Measurements from ENCODE around the gene PARD3. TPM values are rescaled to one million over a fixed set of nuclear protein-coding genes. Genes with fewer than 3 reads are reported as not detected.

Gene PARD3
- total and polyA plus RNA-seq, 10 of the 15 experiments (the other 5 are each of a cell fraction or from before 2014, with no cell fraction given), result 2.6 to 43.1 (median 13.9) TPM

GRCh38 chr10:34811126-34811967 is 3.7 kb downstream of the PARD3 start:
- BruUV-seq (replicated peaks), result no TSS peak
- Histone ChIP-seq H3K36me3 (ENCODE audit: control insufficient read depth in 2 of 2, insufficient read depth in 2 of 2, low read length in 1 of 2) (no peaks in the 10 kb centered on the region), H3K79me2 (ENCODE audit: control insufficient read depth, insufficient read depth, low read length) (no peaks in the 10 kb centered on the region), H3K9ac (ENCODE audit: control insufficient read depth, insufficient read depth, low read length) (no peak overlapping the region), H3K4me3 (no peak overlapping the region), H3K27me3 (replicated peaks in 1 of 2; ENCODE audit: control insufficient read depth in 2 of 2, insufficient read depth in 2 of 2, low read length in 1 of 2) (peaks cover 0 to 14% of the 10 kb centered on the region in 2 experiments; a peak in 3 of 4 replicates), H3K4me2 (ENCODE audit: control insufficient read depth, insufficient read depth) (no peak overlapping the region), H3K9me3 (replicated peaks; ENCODE audit: control insufficient read depth, insufficient read depth, low read length) (no peaks in the 10 kb centered on the region), H4K20me1 (ENCODE audit: control insufficient read depth, insufficient read depth) (no peaks in the 10 kb centered on the region), H3K4me1 (ENCODE audit: control insufficient read depth, insufficient read depth, low read length) (no peaks in the 10 kb centered on the region), H3K27ac (ENCODE audit: control insufficient read depth, insufficient read depth) (no peak overlapping the region), H2AFZ (ENCODE audit: control insufficient read depth, low read depth, low read length) (no peak overlapping the region)
- ChIA-PET SMC1A (ENCODE audit: uncharacterized antibody, unreplicated experiment) (interaction anchor here (0.7 to 9.1 kb wide), 14 partner anchors 13 to 183 kb away, joined by 3 to 107 read pairs (median 16); no protein-coding TSS in a partner anchor), POLR2A (interaction anchor here (1.0 to 4.0 kb wide), 7 partner anchors 15 to 86 kb away, joined by 3 to 19 read pairs (median 6); no protein-coding TSS in a partner anchor), RAD21 (ENCODE audit: unreplicated experiment) (interaction anchor here (0.7 to 12.7 kb wide), 20 partner anchors 9 to 86 kb away, joined by 3 to 142 read pairs (median 5); no protein-coding TSS in a partner anchor), CTCF (interaction anchor here (1.0 to 4.4 kb wide), 12 partner anchors 9 to 156 kb away, joined by 3 to 24 read pairs (median 3); no protein-coding TSS in a partner anchor)
- in situ Hi-C loops (cut with MboI), result no loop called here
- intact Hi-C loops (cut with micrococcal nuclease; ENCODE audit: unreplicated experiment), result loop anchor here (5.0 to 10.0 kb wide), 2 partner anchors 89 to 147 kb away; no protein-coding TSS in a partner anchor
- DNase-seq (ENCODE audit: low read depth, low spot score), result no peak
- 61% methylated on average over 17 of the region's 17 CpGs for WGBS (ENCODE audit: insufficient coverage, insufficient replicate concordance, low lambda C conversion rate, missing lambda C conversion rate)
- FAIRE-seq, result no peak
- no peak for ATAC-seq
- TF ChIP-seq RAD51 (IDR thresholded peaks at IDR 0.05) (no peak), FOXK2 (IDR thresholded peaks at IDR 0.05) (no peak), TCF12 (IDR thresholded peaks at IDR 0.05; ENCODE audit: low read depth, low read length) (no peak), ETV6 (conservative IDR thresholded peaks at IDR 0.05 in 1 of 2, IDR thresholded peaks at IDR 0.05 in 1 of 2; ENCODE audit: borderline replicate concordance in 1 of 2, low read depth in 1 of 2) (no peak), HDAC6 (IDR thresholded peaks at IDR 0.05; ENCODE audit: unreplicated experiment) (no peak), ZNF622 (IDR thresholded peaks at IDR 0.05) (no peak), CREM (IDR thresholded peaks at IDR 0.05; ENCODE audit: low read depth) (no peak), IRF5 (IDR thresholded peaks at IDR 0.05; ENCODE audit: borderline replicate concordance) (no peak), SREBF1 (IDR thresholded peaks at IDR 0.05; ENCODE audit: low read length) (no peak)
- TF ChIP-seq, protein P1, sequence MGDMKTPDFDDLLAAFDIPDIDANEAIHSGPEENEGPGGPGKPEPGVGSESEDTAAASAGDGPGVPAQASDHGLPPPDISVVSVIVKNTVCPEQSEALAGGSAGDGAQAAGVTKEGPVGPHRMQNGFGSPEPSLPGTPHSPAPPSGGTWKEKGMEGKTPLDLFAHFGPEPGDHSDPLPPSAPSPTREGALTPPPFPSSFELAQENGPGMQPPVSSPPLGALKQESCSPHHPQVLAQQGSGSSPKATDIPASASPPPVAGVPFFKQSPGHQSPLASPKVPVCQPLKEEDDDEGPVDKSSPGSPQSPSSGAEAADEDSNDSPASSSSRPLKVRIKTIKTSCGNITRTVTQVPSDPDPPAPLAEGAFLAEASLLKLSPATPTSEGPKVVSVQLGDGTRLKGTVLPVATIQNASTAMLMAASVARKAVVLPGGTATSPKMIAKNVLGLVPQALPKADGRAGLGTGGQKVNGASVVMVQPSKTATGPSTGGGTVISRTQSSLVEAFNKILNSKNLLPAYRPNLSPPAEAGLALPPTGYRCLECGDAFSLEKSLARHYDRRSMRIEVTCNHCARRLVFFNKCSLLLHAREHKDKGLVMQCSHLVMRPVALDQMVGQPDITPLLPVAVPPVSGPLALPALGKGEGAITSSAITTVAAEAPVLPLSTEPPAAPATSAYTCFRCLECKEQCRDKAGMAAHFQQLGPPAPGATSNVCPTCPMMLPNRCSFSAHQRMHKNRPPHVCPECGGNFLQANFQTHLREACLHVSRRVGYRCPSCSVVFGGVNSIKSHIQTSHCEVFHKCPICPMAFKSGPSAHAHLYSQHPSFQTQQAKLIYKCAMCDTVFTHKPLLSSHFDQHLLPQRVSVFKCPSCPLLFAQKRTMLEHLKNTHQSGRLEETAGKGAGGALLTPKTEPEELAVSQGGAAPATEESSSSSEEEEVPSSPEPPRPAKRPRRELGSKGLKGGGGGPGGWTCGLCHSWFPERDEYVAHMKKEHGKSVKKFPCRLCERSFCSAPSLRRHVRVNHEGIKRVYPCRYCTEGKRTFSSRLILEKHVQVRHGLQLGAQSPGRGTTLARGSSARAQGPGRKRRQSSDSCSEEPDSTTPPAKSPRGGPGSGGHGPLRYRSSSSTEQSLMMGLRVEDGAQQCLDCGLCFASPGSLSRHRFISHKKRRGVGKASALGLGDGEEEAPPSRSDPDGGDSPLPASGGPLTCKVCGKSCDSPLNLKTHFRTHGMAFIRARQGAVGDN (IDR thresholded peaks at IDR 0.05), result no peak

Data from GM12878 (cell line).